IPS DF 4.7 (cell line): ENCODE data around the gene CHRDL2.

Source experiments
- DNase-seq: peaks from one replicate; pipeline ENCODE4 v3.0.0-alpha.2; 2013; ENCODE audit warnings: low spot score; ENCODE audit errors: extremely low read depth

Gene CHRDL2

GRCh38 chr11:74749127-74749964 is 18.1 kb upstream of the CHRDL2 start:
- DNase-seq: no peak

GRCh38 chr11:74748211-74749126 is 17.2 kb upstream of the CHRDL2 start, which contains the start of gene RNF169:
TSS of gene RNF169 (plus strand) at chr11:74748849. CDS start at chr11:74748881, 32 bp downstream.
- DNase-seq: no peak

GRCh38 chr11:74746868-74747267 is 15.6 kb upstream of the CHRDL2 start:
- DNase-seq: no peak

- DNase-seq: no peak
These were observed 13.1 kb upstream of the CHRDL2 start for GRCh38 chr11:74744277-74744676.

GRCh38 chr11:74743640-74744039 is 12.4 kb upstream of the CHRDL2 start:
- no peak for DNase-seq

- DNase-seq: no peak
These were observed 10.8 kb upstream of the CHRDL2 start for GRCh38 chr11:74742070-74742469.

- no peak for DNase-seq
These were observed 8.5 kb upstream of the CHRDL2 start for GRCh38 chr11:74739546-74740270.

- no peak for DNase-seq
These were observed 4.8 kb upstream of the CHRDL2 start for GRCh38 chr11:74736031-74736430.

GRCh38 chr11:74735365-74735928 is 4.2 kb upstream of the CHRDL2 start:
- no peak for DNase-seq

- DNase-seq: no peak
These were observed 3.3 kb upstream of the CHRDL2 start for GRCh38 chr11:74734559-74734925.

GRCh38 chr11:74730571-74731260 is 510 bp downstream of the CHRDL2 start:
- no peak for DNase-seq

GRCh38 chr11:74729397-74729796 is 1.8 kb downstream of the CHRDL2 start:
- DNase-seq: no peak

GRCh38 chr11:74726547-74727182 is 4.6 kb downstream of the CHRDL2 start:
- DNase-seq: no peak

- no peak for DNase-seq
These were observed 5.5 kb downstream of the CHRDL2 start for GRCh38 chr11:74725701-74726100.

- DNase-seq: no peak
These were observed 7.7 kb downstream of the CHRDL2 start for GRCh38 chr11:74723511-74723910.

GRCh38 chr11:74721479-74721835 is 9.8 kb downstream of the CHRDL2 start:
- DNase-seq: no peak

- DNase-seq: no peak
These were observed 10.4 kb downstream of the CHRDL2 start for GRCh38 chr11:74720596-74721478.

GRCh38 chr11:74719011-74719410 is 12.2 kb downstream of the CHRDL2 start:
- no peak for DNase-seq
